KMS-11 (cell line): ENCODE measurements around the gene TIMP3.

Experiments used
- H2AFZ ChIP-seq: fragments of 200-600 bp; sonication (generic); 2 replicates; pipeline ENCODE4 v1.6.1; 2016; ENCODE audit warnings: antibody characterized with exemption, mixed run types, low read depth
- H3K27ac ChIP-seq: fragments of 200-600 bp; sonication (generic); 2 replicates; pipeline ENCODE4 v1.6.1; 2016; ENCODE audit warnings: mild to moderate bottlenecking, mixed run types
- H3K27me3 ChIP-seq: fragments of 200-600 bp; sonication (generic); 2 replicates; pipeline ENCODE4 v1.6.1; 2017; ENCODE audit warnings: mild to moderate bottlenecking, low read depth, mixed run types, moderate library complexity; ENCODE audit not compliant: insufficient read depth
- H3K36me3 ChIP-seq: fragments of 200-600 bp; sonication (generic); 2 replicates; pipeline ENCODE4 v1.6.1; 2017; ENCODE audit warnings: mild to moderate bottlenecking, mixed run types; ENCODE audit not compliant: insufficient read depth
- H3K4me1 ChIP-seq: fragments of 200-600 bp; sonication (generic); 2 replicates; pipeline ENCODE4 v1.6.1; 2016; ENCODE audit warnings: mild to moderate bottlenecking, low read depth, mixed run types; ENCODE audit not compliant: poor library complexity, severe bottlenecking
- H3K4me2 ChIP-seq: fragments of 200-600 bp; sonication (generic); 2 replicates; pipeline ENCODE4 v1.7.0; 2016; ENCODE audit warnings: mild to moderate bottlenecking, mixed run types
- H3K4me3 ChIP-seq: fragments of 200-600 bp; sonication (generic); IDR thresholded peaks from 2 replicates; pipeline ENCODE4 v1.6.1; 2017; ENCODE audit warnings: low read depth, low read length, mixed read lengths; ENCODE audit not compliant: insufficient read depth
- H3K79me2 ChIP-seq: fragments of 200-600 bp; sonication (generic); 2 replicates; pipeline ENCODE4 v1.6.1; 2016; ENCODE audit warnings: low read depth, mixed run types; ENCODE audit not compliant: insufficient read depth
- H3K9ac ChIP-seq: fragments of 200-600 bp; sonication (generic); 2 replicates; pipeline ENCODE4 v1.6.1; 2016; ENCODE audit warnings: mild to moderate bottlenecking, mixed run types
- H4K20me1 ChIP-seq: fragments of 200-600 bp; sonication (generic); 2 replicates; pipeline ENCODE4 v1.6.1; 2016; ENCODE audit warnings: mild to moderate bottlenecking, mixed run types; ENCODE audit not compliant: insufficient read depth
- CTCF ChIP-seq: fragments of 200-600 bp; sonication (generic); conservative IDR thresholded peaks from 2 replicates; pipeline ENCODE4 v1.6.1; 2017; ENCODE audit warnings: low read depth, mild to moderate bottlenecking, antibody characterized with exemption, low read length, moderate library complexity, mixed read lengths

TIMP3 gene

GRCh38 chr22:32909581-32910428 is 108.3 kb downstream of the TIMP3 start:
- no peak overlapping the region for H3K9ac ChIP-seq
- H2AFZ ChIP-seq, result no peak overlapping the region
- H3K36me3 ChIP-seq, result no peaks in the 10 kb centered on the region
- H3K4me2 ChIP-seq, result no peak overlapping the region
- H3K27ac ChIP-seq, result no peak overlapping the region
- H3K4me3 ChIP-seq, result no peak overlapping the region
- no peaks in the 10 kb centered on the region for H3K79me2 ChIP-seq
- no peaks in the 10 kb centered on the region for H4K20me1 ChIP-seq
- no peaks in the 10 kb centered on the region for H3K27me3 ChIP-seq
- H3K4me1 ChIP-seq, result peaks cover 5% of the 10 kb centered on the region
- TF ChIP-seq CTCF, result no peak

GRCh38 chr22:32910429-32910772 is 108.9 kb downstream of the TIMP3 start:
- H3K36me3 ChIP-seq, result no peaks in the 10 kb centered on the region
- H2AFZ ChIP-seq, result no peak overlapping the region
- no peaks in the 10 kb centered on the region for H3K27me3 ChIP-seq
- H3K4me3 ChIP-seq, result no peak overlapping the region
- H4K20me1 ChIP-seq, result no peaks in the 10 kb centered on the region
- H3K4me2 ChIP-seq, result no peak overlapping the region
- peaks cover 5% of the 10 kb centered on the region for H3K4me1 ChIP-seq
- no peak overlapping the region for H3K27ac ChIP-seq
- H3K9ac ChIP-seq, result no peak overlapping the region
- no peak for TF ChIP-seq CTCF
- no peaks in the 10 kb centered on the region for H3K79me2 ChIP-seq

- Histone ChIP-seq H3K4me3 (no peak overlapping the region), H2AFZ (no peak overlapping the region), H3K27me3 (no peaks in the 10 kb centered on the region), H3K36me3 (no peaks in the 10 kb centered on the region), H3K27ac (no peak overlapping the region), H3K9ac (no peak overlapping the region), H4K20me1 (no peaks in the 10 kb centered on the region), H3K79me2 (no peaks in the 10 kb centered on the region), H3K4me2 (no peak overlapping the region), H3K4me1 (peaks cover 5% of the 10 kb centered on the region)
- TF ChIP-seq CTCF, result no peak
Measured at GRCh38 chr22:32911503-32911902, 110.0 kb downstream of the TIMP3 start.
